A549 (cell line): ENCODE data around the gene CCDC150. TPM values are rescaled to one million over a fixed set of nuclear protein-coding genes. Genes with fewer than 3 reads are reported as not detected.

Source experiments
- ATAC-seq, 2 experiments: fragments of 200-7000 bp in 1 of 2; fragments of >200 bp in 1 of 2; cut with Nextera tagmentation in 1 of 2; cut with Tn5 transposase in 1 of 2; 3 replicates each; pipeline versions ENCODE4 v1.8.0 to v1.9.1; 2018 to 2020; ENCODE audit warnings: mild to moderate bottlenecking in 1 of 2, moderate library complexity in 1 of 2
- CTCF ChIA-PET: fragments of 300-600 bp; sonication (Branson Sonifier 250); formaldehyde crosslinking; extraction: SDS; loops from one replicate; lab custom pipeline; 2021; ENCODE audit warnings: antibody characterized with exemption, inconsistent platforms; lab: Yijun Ruan, JAX
- POLR2A ChIA-PET: fragments of 350-600 bp; formaldehyde crosslinking; extraction: SDS; loops from one replicate; lab custom pipeline; 2021; ENCODE audit warnings: antibody characterized with exemption, inconsistent platforms; lab: Yijun Ruan, JAX
- DNase-seq, 2 experiments: peaks; one replicate each; pipeline versions ENCODE4 v3.0.0 to v3.0.0-alpha.2; 2011 to 2016; ENCODE audit warnings: low read depth in 1 of 2, low spot score in 1 of 2
- FAIRE-seq: peaks from 2 replicates; lab custom pipeline; 2011; peaks lifted over from hg19 to GRCh38; lab: Jason Lieb, UNC
- H3K27ac ChIP-seq, 2 experiments: fragments of >200 bp; sonication (Bioruptor Twin); formaldehyde crosslinking; 3 replicates each; pipeline ENCODE4 v1.5.1; 2016 to 2017
- H3K4me1 ChIP-seq: fragments of >200 bp; sonication (Bioruptor Twin); formaldehyde crosslinking; 3 replicates; pipeline ENCODE4 v1.6.1; 2016
- H3K4me2 ChIP-seq: fragments of >200 bp; sonication (Bioruptor Twin); formaldehyde crosslinking; 3 replicates; pipeline ENCODE4 v1.6.1; 2016
- H3K4me3 ChIP-seq: fragments of >200 bp; sonication (Bioruptor Twin); formaldehyde crosslinking; 3 replicates; pipeline ENCODE4 v1.5.1; 2016
- H3K9me3 ChIP-seq: fragments of >200 bp; sonication (Bioruptor Twin); formaldehyde crosslinking; 3 replicates; pipeline ENCODE4 v1.6.1; 2016
- ATOH8 ChIP-seq: fragments of 250-450 bp; sonication (Bioruptor Pico); IDR thresholded peaks from 2 replicates; pipeline ENCODE4 v1.5.0; 2020; ENCODE audit warnings: low read depth, mild to moderate bottlenecking, moderate library complexity
- CBX8 ChIP-seq: fragments of 200-600 bp; sonication (generic); IDR thresholded peaks from 2 replicates; pipeline ENCODE4 v1.6.1; 2016
- CEBPB ChIP-seq, 2 experiments: fragments of >200 bp in 1 of 2; sonication (Bioruptor Twin) in 1 of 2; formaldehyde crosslinking in 1 of 2; IDR thresholded peaks; 2 replicates each; pipeline ENCODE4 v1.6.1; 2012 to 2016
- CHD4 ChIP-seq: fragments of 200-600 bp; sonication (generic); IDR thresholded peaks from 2 replicates; pipeline ENCODE4 v1.6.1; 2016; ENCODE audit warnings: antibody characterized with exemption, mild to moderate bottlenecking, borderline replicate concordance
- ELK1 ChIP-seq: fragments of 150-350 bp; IDR thresholded peaks from 2 replicates; pipeline ENCODE4 v1.6.1; 2014; ENCODE audit warnings: low read depth, mild to moderate bottlenecking, low read length
- EP300 ChIP-seq, 2 experiments: fragments of >200 bp; sonication (Bioruptor Twin); formaldehyde crosslinking; IDR thresholded peaks; 2 replicates in 1 of 2; 3 replicates in 1 of 2; pipeline ENCODE4 v1.6.1; 2016 to 2017
- ESRRA ChIP-seq: fragments of 150-350 bp; IDR thresholded peaks from 2 replicates; pipeline ENCODE4 v1.6.1; 2014; ENCODE audit warnings: mild to moderate bottlenecking, low read length, borderline replicate concordance
- FOSB ChIP-seq: fragments of 250-450 bp; sonication (Bioruptor Pico); IDR thresholded peaks from 2 replicates; pipeline ENCODE4 v1.5.0; 2020; ENCODE audit warnings: mild to moderate bottlenecking, moderate library complexity
- FOSL2 ChIP-seq, 2 experiments: fragments of 450-650 bp in 1 of 2; fragments of >200 bp in 1 of 2; sonication (Bioruptor Twin) in 1 of 2; formaldehyde crosslinking; IDR thresholded peaks; 2 replicates each; pipeline versions ENCODE4 v1.5.0 to v1.6.1; 2016 to 2020; ENCODE audit warnings: mild to moderate bottlenecking in 1 of 2, moderate library complexity in 1 of 2
- FOXS1 ChIP-seq: fragments of 250-450 bp; sonication (Bioruptor Pico); IDR thresholded peaks from 2 replicates; pipeline ENCODE4 v1.5.0; 2020; ENCODE audit warnings: mild to moderate bottlenecking, moderate library complexity
- HDAC2 ChIP-seq: fragments of 200-600 bp; sonication (generic); IDR thresholded peaks from 2 replicates; pipeline ENCODE4 v1.6.1; 2016
- HEYL ChIP-seq: fragments of 250-450 bp; sonication (Bioruptor Pico); IDR thresholded peaks from 2 replicates; pipeline ENCODE4 v1.8.0; 2021; ENCODE audit warnings: mild to moderate bottlenecking, moderate library complexity
- HMGXB4 ChIP-seq: fragments of 250-450 bp; sonication (Bioruptor Pico); IDR thresholded peaks from 2 replicates; pipeline ENCODE4 v1.5.0; 2021; ENCODE audit warnings: mild to moderate bottlenecking, moderate library complexity, borderline replicate concordance
- HOXA7 ChIP-seq: fragments of 250-450 bp; sonication (Bioruptor Pico); IDR thresholded peaks from 2 replicates; pipeline ENCODE4 v1.5.0; 2020; ENCODE audit warnings: mild to moderate bottlenecking, moderate library complexity
- HOXB13 ChIP-seq: fragments of 250-450 bp; sonication (Bioruptor Pico); IDR thresholded peaks from 2 replicates; pipeline ENCODE4 v1.5.0; 2020; ENCODE audit warnings: low read depth, mild to moderate bottlenecking, moderate library complexity
- MAX ChIP-seq: IDR thresholded peaks from 2 replicates; pipeline ENCODE4 v1.6.1; 2012
- NFE2L2 ChIP-seq: fragments of 150-350 bp; conservative IDR thresholded peaks from 2 replicates; pipeline ENCODE4 v1.6.1; 2014; ENCODE audit warnings: low read length
- NPAS2 ChIP-seq: fragments of 250-450 bp; sonication (Bioruptor Pico); IDR thresholded peaks from 2 replicates; pipeline ENCODE4 v1.8.0; 2022; ENCODE audit warnings: mild to moderate bottlenecking, moderate library complexity, borderline replicate concordance
- RCOR1 ChIP-seq: fragments of 150-350 bp; IDR thresholded peaks from 2 replicates; pipeline ENCODE4 v1.6.1; 2014; ENCODE audit warnings: antibody characterized with exemption, low read length, low read depth
- RNF2 ChIP-seq: fragments of 200-600 bp; sonication (generic); IDR thresholded peaks from 2 replicates; pipeline ENCODE4 v1.6.1; 2016; ENCODE audit warnings: low read depth, mild to moderate bottlenecking, antibody characterized with exemption, moderate library complexity, borderline replicate concordance
- SMC3 ChIP-seq: fragments of >200 bp; sonication (Bioruptor Twin); formaldehyde crosslinking; IDR thresholded peaks from 3 replicates; pipeline ENCODE4 v1.6.1; 2018; ENCODE audit warnings: inconsistent platforms
- TP53 ChIP-seq: fragments of 250-450 bp; sonication (Bioruptor Pico); IDR thresholded peaks from 2 replicates; pipeline ENCODE4 v1.5.0; 2021; ENCODE audit warnings: mild to moderate bottlenecking, moderate library complexity
- ZC3H11A ChIP-seq: fragments of 450-650 bp; IDR thresholded peaks from 2 replicates; pipeline ENCODE4 v1.6.1; 2014; ENCODE audit warnings: antibody characterized with exemption, mild to moderate bottlenecking
- ZNF302 ChIP-seq: fragments of 250-450 bp; sonication (Bioruptor Pico); IDR thresholded peaks from 2 replicates; pipeline ENCODE4 v1.9.0; 2021; ENCODE audit warnings: inconsistent platforms, mild to moderate bottlenecking, moderate library complexity
- WGBS: methylation state at CpG from one replicate; pipeline ENCODE4 v1.1.6; 2017; ENCODE audit errors: missing lambda C conversion rate; 5-methylcytosine and 5-hydroxymethylcytosine counted together
- polyA plus RNA-seq, 4 experiments: library from polyadenylated mRNA; depleted of rRNA in 3 of 4; stranded (reverse); fragments of >200 nt; fragmentation: RNase III in 1 of 4; extraction: RNeasy Plus Mini Kit Qiagen cat#74134 plus additional on column Dnase treatment in 1 of 4; gene quantifications; 2 replicates in 3 of 4; 3 replicates in 1 of 4; pipeline ENCODE4 v1.2.3, GENCODE V29; 2011 to 2017

CCDC150 gene
- polyA plus RNA-seq, 2 of the 4 experiments (the other 2 are of a cell fraction) = 14.2 to 17.7 TPM

GRCh38 chr2:196601430-196602306, 37.8 kb upstream of the CCDC150 start (continued):
- TF ChIP-seq ELK1 = no peak
- 0 out of 3 replicates have a peak, but pooled peaks have one; percentile 17 for TF ChIP-seq SMC3
- no peak for TF ChIP-seq HDAC2
- TF ChIP-seq RCOR1 = no peak
- TF ChIP-seq ESRRA = no peak
- no peak for TF ChIP-seq HOXB13 (CRISPR knock-in tag)
- no peak for TF ChIP-seq CBX8
- no peak for TF ChIP-seq FOXS1 (CRISPR knock-in tag)
- TF ChIP-seq FOSB = no peak

GRCh38 chr2:196604196-196604595, 35.3 kb upstream of the CCDC150 start:
- DNase-seq = no peak
- TF ChIP-seq FOSL2 (IDR thresholded peaks at IDR 0.05) (no peak), FOSL2 (CRISPR knock-in tag; IDR thresholded peaks at IDR 0.05) (no peak), ZC3H11A (no peak), CHD4 (no peak), HOXA7 (CRISPR knock-in tag) (no peak), RNF2 (no peak), TP53 (CRISPR knock-in tag) (no peak), HOXB13 (CRISPR knock-in tag) (no peak), NPAS2 (CRISPR knock-in tag) (no peak), MAX (no peak), HMGXB4 (CRISPR knock-in tag) (no peak), EP300 (IDR thresholded peaks at IDR 0.05) (no peak), NFE2L2 (no peak)
- TF ChIP-seq, all 56 proteins: peak for 0
- POLR2A ChIA-PET = no interaction called here
- no peak for ATAC-seq
- Histone ChIP-seq H3K4me2 (no peak overlapping the region), H3K9me3 (no peaks in the 10 kb centered on the region), H3K4me3 (no peak overlapping the region), H3K4me1 (peaks cover 37% of the 10 kb centered on the region), H3K27ac (peak overlapping the region in 1 of 2 experiments; percentile 38; a peak in 1 of 6 replicates)
- CTCF ChIA-PET = interaction anchor here (1.5 kb wide), 3 partner anchors 12 to 35 kb away, joined by 4 to 8 read pairs (median 4); partner anchors contain the start of genes CCDC150 and HECW2
- FAIRE-seq = no peak
- WGBS = 59% methylated on average over 2 of the region's 2 CpGs

GRCh38 chr2:196606516-196606915, 33.0 kb upstream of the CCDC150 start:
- no peak for ATAC-seq
- H3K4me1 ChIP-seq = peaks cover 28% of the 10 kb centered on the region

More at GRCh38 chr2:196606516-196606915, 33.0 kb upstream of the CCDC150 start:
- Histone ChIP-seq H3K9me3 (no peaks in the 10 kb centered on the region), H3K4me2 (no peak overlapping the region), H3K4me3 (no peak overlapping the region), H3K27ac (no peak overlapping the region)
- no peak for FAIRE-seq
- WGBS = 93% methylated on average over 3 of the region's 3 CpGs
- TF ChIP-seq CEBPB (IDR thresholded peaks at IDR 0.05) (no peak), HEYL (CRISPR knock-in tag) (no peak), ATOH8 (CRISPR knock-in tag) (no peak), ZNF302 (no peak), TP53 (CRISPR knock-in tag) (no peak), SMC3 (no peak), ZC3H11A (no peak), HOXB13 (CRISPR knock-in tag) (no peak)
- ChIA-PET POLR2A (no interaction called here), CTCF (interaction anchor here (0.9 to 2.0 kb wide), 2 partner anchors 16 to 39 kb away, joined by 3 to 5 read pairs; no protein-coding TSS in a partner anchor)
- DNase-seq = no peak
